GM12892 (cell line): Measurements from ENCODE around the gene REXO1.
"Not testable (repeated sequence)": the region's sequence is repeated elsewhere in the genome, so short reads cannot be mapped to it uniquely, and the experiment has no call there.

Experiments
- POLR2A ChIP-seq: IDR thresholded peaks from 2 replicates; pipeline ENCODE4 v1.6.1; 2011; ENCODE audit warnings: low read depth, low read length, control low read depth
- POLR2AphosphoS5 ChIP-seq: IDR thresholded peaks from 2 replicates; pipeline ENCODE4 v1.6.1; 2011; ENCODE audit warnings: low read depth, low read length, control low read depth
- TAF1 ChIP-seq: IDR thresholded peaks from 2 replicates; pipeline ENCODE4 v1.6.1; 2011; ENCODE audit warnings: low read depth, mild to moderate bottlenecking, control low read depth, low read length, borderline replicate concordance

DNA sequence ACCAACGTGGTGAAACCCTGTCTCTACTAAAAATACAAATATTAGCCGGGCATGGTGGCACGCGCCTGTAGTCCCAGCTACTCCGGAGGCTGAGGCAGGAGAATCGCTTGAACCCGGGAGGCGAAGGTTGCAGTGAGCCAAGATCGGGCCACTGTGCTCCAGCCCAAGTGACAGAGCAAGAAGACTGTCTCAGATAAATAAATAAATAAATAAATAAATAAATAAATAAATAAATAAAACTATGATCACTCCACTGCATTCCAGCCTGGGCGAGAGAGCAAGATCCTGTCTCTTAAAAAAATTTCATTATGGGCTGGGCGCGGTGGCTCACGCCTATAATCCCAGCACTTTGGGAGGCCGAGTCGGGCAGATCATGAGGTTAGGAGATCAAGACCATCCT is 38.1 kb upstream of the REXO1 start:
- not testable (repeated sequence) for TF ChIP-seq POLR2A, POLR2AphosphoS5, TAF1
